Activated CD4-positive, alpha-beta T cell treated with anti-CD3 and anti-CD28 coated beads for 1 hour (primary cell): ENCODE measurements around the gene SDK1.

ENCODE experiments used
- DNase-seq: peaks from one replicate; pipeline ENCODE4 v3.0.0-alpha.2; 2020

SDK1 gene

GRCh38 chr7:3969286-3969685 is 668.2 kb downstream of the SDK1 start:
- DNase-seq = no peak

GRCh38 chr7:3971323-3971722 is 670.3 kb downstream of the SDK1 start:
- DNase-seq = no peak

GRCh38 chr7:3973264-3973663 is 672.2 kb downstream of the SDK1 start:
- DNase-seq = no peak

GRCh38 chr7:3974329-3974728 is 673.3 kb downstream of the SDK1 start:
- DNase-seq = no peak

GRCh38 chr7:3975371-3975770 is 674.3 kb downstream of the SDK1 start:
- no peak for DNase-seq

GRCh38 chr7:3977391-3977790 is 676.3 kb downstream of the SDK1 start:
- DNase-seq = no peak

- DNase-seq = no peak
Observed at GRCh38 chr7:3978839-3979238, 677.8 kb downstream of the SDK1 start.

GRCh38 chr7:3979611-3980299 is 678.7 kb downstream of the SDK1 start:
- no peak for DNase-seq

- no peak for DNase-seq
Observed at GRCh38 chr7:3980300-3980643, 679.2 kb downstream of the SDK1 start.

GRCh38 chr7:3981281-3981680 is 680.2 kb downstream of the SDK1 start:
- no peak for DNase-seq

GRCh38 chr7:3984456-3984855 is 683.4 kb downstream of the SDK1 start:
- no peak for DNase-seq

GRCh38 chr7:3986927-3987326 is 685.9 kb downstream of the SDK1 start:
- no peak for DNase-seq

- no peak for DNase-seq
Observed at GRCh38 chr7:3987426-3987927, 686.4 kb downstream of the SDK1 start.

- DNase-seq = no peak
Observed at GRCh38 chr7:3989723-3990122, 688.7 kb downstream of the SDK1 start.

- DNase-seq = no peak
Observed at GRCh38 chr7:3991731-3992231, 690.7 kb downstream of the SDK1 start.

GRCh38 chr7:3992841-3993240 is 691.8 kb downstream of the SDK1 start:
- no peak for DNase-seq

- no peak for DNase-seq
Observed at GRCh38 chr7:3994764-3995163, 693.7 kb downstream of the SDK1 start.

- no peak for DNase-seq
Observed at GRCh38 chr7:3995187-3995586, 694.1 kb downstream of the SDK1 start.

- DNase-seq = no peak
Observed at GRCh38 chr7:3998060-3998459, 697.0 kb downstream of the SDK1 start.

- no peak for DNase-seq
Observed at GRCh38 chr7:4000139-4000538, 699.1 kb downstream of the SDK1 start.

- no peak for DNase-seq
Observed at GRCh38 chr7:4000934-4001333, 699.9 kb downstream of the SDK1 start.

GRCh38 chr7:4001742-4002141 is 700.7 kb downstream of the SDK1 start:
- DNase-seq = no peak

- DNase-seq = no peak
Observed at GRCh38 chr7:4003503-4003902, 702.5 kb downstream of the SDK1 start.

GRCh38 chr7:4006687-4007086 is 705.6 kb downstream of the SDK1 start:
- DNase-seq = no peak
